ENCODE data around the gene DMAP1.

DMAP1 gene

DNA sequence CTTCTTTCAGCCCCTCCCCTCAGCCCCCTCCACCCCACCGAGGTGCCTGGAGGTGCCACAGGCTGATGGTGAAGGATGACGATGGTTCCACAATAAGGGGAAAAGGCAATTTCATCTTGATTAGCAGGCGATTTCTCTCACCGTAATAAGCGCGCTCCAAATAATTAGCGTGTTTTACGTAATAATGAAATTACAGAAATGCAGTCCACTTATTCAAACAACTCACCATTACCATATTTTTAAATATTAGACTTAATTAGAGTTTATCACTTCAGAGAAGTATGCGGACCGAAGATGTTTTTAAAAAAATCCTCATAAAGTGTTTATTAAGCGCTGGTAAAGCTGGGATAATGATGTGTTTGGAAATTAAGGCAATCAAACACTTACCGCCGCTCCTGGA is 14.9 kb downstream of the DMAP1 start:
- DNase-seq (ENCODE audit: low spot score) = no peak

DNA sequence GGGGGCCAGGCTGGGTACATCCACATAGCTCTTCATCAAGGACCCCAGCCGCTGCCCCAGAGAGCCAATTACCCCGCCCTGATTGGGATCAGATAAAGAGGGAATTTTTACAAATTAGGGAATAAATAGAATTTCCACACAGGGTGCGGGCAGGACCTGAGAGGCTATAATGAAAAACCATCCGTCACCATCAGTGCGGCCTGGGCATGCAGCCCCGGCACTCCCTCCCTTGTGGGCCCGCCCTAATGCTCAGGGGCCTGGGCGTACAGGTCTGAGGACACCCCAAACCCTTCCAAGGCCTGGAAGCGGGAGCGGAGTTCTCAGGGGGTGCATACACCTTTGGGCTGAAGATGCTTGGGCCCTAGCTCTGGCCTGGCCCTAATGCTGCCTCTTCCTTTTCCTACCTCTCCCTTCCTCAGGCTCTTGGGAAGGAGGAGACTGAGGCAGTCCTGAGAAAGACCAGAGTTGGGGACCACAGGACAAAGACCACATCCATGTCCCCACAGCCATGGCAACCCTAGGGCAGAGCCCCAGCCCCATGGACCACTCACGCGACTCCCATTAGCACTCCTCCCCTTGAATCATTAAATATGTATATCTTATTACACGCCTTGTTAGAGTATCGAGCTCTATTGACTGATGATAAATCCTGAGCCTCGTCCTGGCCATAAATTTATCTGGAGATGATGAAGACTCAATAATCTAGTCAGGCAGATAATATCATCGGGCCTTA is 16.3 kb downstream of the DMAP1 start:
- no peak for DNase-seq (ENCODE audit: low spot score)

- DNase-seq (ENCODE audit: low spot score) = no peak
Measured at GRCh38 chr1:44230796-44231195, 17.5 kb downstream of the DMAP1 start.

DNA sequence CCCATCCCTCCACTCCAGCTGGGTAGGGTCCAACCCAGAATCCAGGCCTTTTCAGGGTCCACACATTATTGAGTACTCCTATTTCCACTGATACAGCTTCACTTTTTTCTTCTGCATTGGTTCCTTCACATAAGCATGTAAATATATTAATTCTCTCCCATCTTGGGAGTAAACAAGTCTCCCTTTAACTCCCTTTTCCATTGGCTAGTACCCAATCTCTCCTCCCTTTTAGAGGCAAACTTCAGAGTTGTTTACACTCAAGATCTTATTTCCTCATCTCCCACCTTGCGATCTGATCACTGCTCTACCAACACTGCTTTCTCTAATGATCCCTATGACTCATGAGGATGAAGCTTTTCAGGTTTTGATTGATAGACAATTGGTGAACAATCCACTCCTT is 20.3 kb downstream of the DMAP1 start:
- no peak for DNase-seq (ENCODE audit: low spot score)

GRCh38 chr1:44235808-44236207 is 22.5 kb downstream of the DMAP1 start:
- DNase-seq (ENCODE audit: low spot score) = peak; percentile 80

GRCh38 chr1:44236490-44237272 is 23.4 kb downstream of the DMAP1 start:
- no peak for DNase-seq (ENCODE audit: low spot score)

- peak; percentile 90 for DNase-seq (ENCODE audit: low spot score)
Measured at GRCh38 chr1:44237721-44238457, 24.6 kb downstream of the DMAP1 start.

DNA sequence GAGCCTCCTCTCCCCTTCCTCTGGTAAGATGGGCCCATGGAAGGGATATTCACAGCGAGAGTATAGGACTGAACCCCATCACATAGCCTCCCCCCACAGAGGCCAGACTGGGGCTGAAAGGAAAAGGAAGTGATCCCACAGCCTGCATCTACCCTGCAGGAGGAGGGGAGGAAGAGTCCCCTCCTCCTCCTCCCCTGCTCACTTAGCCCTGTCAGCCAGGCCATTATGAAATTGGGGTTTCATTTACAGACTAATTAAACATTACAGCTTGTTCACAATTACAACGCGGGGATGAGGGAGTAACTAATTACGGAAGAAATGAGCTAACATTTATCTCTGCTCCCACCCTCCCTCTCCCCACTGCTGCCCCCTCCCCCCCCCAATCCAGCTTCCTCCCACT is 25.4 kb downstream of the DMAP1 start:
- DNase-seq (ENCODE audit: low spot score) = no peak

GRCh38 chr1:44239331-44239960 is 26.2 kb downstream of the DMAP1 start:
- no peak for DNase-seq (ENCODE audit: low spot score)

- no peak for DNase-seq (ENCODE audit: low spot score)
Measured at GRCh38 chr1:44239961-44240371, 26.7 kb downstream of the DMAP1 start.

DNA sequence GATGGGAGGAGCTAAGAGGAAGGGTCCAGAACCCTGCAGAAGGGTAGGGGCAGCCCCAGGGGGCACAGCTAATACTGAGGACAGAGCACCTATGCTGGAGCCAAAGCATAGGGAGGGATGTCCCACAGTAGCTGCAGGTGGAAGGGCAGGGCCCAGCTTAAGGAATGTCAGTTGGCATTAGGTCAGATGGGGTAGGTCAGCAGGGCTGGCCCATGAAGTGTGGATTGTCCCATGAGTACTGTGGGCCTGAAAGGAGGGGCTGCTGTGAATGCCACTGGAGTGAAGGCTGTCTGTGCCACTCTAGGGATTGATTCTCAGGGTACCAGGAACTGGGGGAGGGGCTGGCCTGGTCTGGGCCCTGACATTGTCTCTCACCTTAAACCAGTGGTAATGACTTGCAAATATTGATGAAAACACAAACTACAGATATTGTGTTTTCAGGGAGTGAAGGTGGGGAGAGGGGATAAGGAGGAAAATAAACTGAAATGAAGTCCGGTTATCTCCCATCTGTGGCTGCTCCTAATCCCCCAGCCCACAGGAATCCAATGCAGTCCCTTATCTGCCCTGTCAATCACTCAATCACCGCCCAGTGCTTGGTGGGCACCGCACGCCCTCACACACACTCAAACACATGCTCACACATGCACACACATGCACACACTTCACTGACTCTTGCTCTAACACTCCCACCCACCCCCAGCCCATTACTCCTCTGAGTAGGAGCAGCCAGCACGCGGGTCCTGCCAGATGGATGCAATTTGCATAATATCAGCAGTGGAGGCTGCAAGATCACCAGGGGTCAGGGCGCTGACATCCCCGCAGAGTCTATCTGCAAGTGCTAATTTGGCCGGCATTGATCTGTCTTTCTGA is 27.8 kb downstream of the DMAP1 start:
- no peak for DNase-seq (ENCODE audit: low spot score)

- DNase-seq (ENCODE audit: low spot score) = no peak
Measured at GRCh38 chr1:44242746-44243145, 29.5 kb downstream of the DMAP1 start.

DNA sequence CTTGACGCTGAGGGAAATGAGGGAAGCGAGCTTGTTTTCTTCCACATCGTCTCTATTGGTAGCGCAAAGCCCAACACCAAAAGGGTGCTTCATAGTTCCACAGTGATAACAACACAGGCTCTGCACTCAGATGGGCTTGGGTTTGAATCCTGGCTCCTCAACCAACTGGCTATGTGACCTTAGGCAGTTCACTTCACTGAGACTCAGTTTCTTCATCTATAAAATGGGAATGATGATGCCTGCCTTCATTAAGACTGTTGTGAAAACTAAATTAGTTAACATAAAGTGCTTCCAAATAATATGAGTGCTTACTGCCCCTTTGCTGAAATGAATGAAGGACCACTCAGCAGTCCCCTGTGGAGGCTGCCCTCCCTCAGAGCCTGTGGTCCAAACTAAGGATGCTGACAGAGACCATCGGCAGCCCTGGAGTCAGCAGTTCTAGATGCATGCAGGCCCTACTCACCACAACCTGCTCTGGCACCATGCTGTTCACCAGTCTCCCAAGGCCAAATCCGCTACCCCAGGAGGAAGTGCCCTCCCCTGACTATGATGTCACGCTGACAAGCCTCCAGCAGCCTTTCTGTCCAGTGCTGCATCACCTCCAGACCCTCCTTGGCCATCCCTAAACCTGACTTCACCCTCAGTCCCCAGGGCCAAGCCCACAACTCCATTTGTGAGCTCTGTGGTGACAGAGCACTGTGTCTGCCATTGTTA is 30.7 kb downstream of the DMAP1 start:
- DNase-seq (ENCODE audit: low spot score) = no peak

DNA sequence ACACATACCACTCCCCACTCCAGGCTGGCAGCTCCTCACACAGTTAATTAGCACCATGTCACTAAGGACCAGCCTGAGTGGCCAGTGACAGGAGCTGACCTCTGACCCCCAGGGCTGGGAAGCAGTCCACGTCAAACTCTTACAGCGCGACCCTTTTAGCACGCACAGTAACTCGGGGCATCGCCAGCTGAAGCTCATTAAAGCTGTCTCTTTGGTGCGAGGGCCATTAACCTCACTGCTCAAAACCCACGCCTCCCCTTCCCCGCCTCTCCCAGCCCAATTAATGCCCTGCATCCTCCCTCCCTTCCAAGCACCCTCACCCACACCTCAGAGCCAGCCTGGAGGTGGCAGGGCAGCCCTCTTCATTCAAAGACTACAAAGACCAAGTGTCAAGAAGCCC is 31.7 kb downstream of the DMAP1 start:
- DNase-seq (ENCODE audit: low spot score) = no peak

DNA sequence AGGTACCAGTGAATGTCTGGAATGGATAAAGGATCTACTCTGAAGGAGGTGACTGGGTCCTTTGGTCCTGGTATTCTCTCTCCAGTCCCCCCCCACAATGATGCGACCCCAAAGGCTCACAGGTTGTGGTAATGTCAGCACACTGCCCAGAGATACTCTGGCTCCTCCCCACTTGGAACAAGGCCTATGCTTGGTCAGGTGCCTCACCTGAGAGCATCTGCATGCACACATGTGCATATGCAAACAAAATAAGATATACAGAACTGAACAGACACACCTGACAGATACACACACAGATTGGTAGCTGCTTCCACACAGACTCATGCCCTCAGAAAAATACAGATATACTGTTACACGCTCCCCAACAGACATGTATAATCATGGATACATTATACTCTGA is 33.5 kb downstream of the DMAP1 start:
- no peak for DNase-seq (ENCODE audit: low spot score)

- DNase-seq (ENCODE audit: low spot score) = peak; percentile 61
Measured at GRCh38 chr1:44249543-44249942, 36.3 kb downstream of the DMAP1 start.

DNA sequence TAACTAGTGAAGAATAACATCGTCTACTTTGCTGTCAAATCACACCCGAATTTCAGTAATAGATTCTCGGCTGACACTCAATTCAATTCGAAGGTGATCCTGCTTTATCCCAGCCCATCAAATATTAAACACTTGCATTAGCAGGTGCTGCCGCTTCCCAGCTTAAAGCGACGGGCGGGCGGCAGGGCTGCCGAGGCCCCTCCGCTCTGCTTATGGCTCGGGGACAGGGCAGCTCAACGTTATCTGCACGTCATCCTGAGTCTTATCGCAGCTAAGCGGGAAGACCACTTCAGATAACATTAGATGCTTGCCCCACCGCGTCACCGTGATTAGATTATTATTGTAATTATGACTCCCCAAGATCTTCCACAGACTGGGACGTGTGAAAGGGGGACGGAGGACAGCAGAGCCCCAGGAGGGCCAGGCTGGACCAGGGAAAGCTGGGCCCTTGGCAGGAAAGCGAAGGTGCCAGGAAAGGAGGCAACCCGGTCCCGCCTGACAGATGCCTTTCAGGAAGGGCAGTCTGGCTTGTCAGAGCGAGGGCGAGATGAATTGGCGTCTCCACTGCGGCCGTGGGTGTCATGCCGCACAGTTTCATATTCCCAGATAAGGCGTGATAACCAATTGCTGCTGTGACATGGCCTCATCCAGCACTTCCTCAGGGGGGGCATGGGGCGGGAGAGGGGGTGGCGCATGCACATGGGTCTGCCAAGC is 37.0 kb downstream of the DMAP1 start:
- DNase-seq (ENCODE audit: low spot score) = peak; percentile 75

DNA sequence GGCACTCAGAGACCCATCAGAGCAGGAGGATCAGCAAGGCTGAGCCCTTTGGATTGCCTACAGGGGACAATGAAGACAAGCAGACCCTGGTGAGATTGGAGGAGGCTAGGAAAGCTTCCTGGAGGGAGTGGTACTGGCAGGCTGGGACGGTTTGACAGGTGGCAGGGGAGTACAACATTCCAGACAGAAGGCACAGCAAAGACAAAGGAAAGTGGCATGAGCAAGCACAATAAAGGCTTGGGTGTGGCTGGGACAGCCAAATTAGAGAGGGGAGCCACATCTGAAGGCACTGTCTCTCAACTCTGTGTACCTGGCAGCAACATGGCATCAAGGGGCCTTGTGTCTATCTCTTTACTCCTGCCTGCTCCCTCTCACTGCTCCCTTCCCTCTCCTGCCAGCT is 38.2 kb downstream of the DMAP1 start:
- no peak for DNase-seq (ENCODE audit: low spot score)

DNA sequence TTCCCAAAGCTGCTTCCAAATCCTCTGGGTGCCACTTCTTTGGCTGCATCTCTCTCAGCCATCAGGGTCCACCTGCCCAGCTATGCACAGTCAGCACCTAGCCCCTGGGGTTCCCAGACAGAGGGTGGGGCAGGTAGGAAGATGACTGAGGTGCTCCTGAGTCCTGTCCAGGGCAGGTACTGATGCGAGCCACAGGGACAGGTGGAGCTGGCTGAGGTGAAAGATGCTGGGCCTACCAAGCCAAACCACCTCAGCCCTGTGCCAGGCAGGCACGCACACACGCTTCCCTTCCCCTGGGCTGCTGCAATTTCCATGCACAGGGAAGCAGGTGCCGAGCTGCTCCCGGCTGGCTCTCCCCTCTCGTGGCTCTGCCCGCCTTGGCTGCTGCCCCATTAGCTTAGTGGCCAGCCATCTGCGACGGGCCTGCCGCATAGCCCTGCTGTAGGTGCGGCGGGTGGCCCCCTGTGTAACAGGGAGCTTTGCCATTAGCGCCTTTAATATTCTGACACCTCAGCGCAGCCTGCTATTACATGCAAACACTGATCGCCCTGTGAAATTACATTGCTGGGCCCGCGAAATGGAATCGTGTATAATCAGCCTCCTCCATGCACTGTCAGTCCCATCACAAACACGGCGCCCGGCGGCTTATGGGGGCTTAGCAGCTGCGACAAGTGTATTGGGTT is 38.9 kb downstream of the DMAP1 start:
- DNase-seq (ENCODE audit: low spot score) = peak; percentile 76

Measured in D341Med (cell line).